ENCODE results near the gene TM9SF3.
"Not testable (repeated sequence)": the region's sequence is repeated elsewhere in the genome, so short reads cannot be mapped to it uniquely, and the experiment has no call there.

TM9SF3 gene

DNA sequence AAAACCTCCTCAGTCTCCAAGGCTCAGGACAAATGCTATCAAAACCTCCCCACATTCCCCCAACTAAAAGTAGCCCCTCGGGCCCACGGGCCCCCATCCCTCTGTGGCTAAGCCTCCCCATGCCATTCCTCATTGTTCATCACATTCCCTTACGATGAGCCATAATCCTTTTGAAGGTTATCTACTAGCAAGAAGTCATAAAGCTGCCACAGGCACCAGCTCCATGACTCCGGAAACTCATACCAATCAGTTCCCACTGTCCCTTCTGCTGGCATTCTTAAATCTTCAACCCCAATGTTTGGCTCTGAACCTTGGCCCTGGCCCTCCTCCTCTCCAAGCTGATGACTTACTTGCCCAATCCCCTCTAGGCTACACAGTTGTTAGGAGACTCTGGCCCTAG is 19.4 kb upstream of the TM9SF3 start:
- in situ Hi-C loops (cut with MboI; ENCODE audit: low sequenced_read_pairs), result no loop called here

DNA sequence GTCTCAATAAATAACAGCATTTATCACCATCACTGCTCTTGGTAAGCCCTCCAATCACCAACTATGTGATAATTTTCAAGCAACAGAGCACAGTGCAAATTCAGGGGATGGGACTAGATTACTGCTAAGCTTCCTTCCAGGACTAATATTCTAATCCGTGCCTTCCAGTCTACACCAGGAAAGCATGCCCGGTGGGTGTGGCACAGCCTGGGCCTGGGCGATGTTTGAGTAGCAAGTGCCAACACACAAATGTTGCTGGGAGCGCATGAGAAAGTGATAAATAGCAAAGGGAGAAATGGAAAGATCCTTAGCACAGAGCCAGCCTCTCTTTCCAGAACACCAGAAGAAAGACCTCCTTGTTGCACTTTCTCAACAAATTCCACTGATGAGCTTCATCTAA is 13.5 kb upstream of the TM9SF3 start:
- in situ Hi-C loops (cut with MboI; ENCODE audit: low sequenced_read_pairs), result no loop called here

DNA sequence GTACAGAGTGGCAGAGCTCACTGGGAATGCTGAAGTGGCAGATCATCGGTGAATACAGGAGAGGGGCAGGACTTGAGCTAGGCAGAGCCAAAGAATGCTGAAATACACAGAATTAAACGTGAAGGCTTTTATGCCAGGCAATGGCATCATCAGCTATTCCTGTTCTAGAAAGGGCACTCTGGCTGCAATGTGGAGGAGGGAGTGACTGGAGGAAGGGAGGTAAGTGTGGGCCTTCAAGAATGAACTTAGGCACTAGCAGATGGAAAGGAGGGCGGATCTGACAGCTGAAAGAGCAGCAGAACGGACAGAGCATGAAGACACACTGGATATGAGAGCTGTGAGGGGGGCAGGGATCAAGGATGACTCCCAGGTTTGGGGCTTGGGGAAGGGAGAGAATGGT is 12.0 kb upstream of the TM9SF3 start:
- in situ Hi-C loops (cut with MboI; ENCODE audit: low sequenced_read_pairs), result no loop called here

DNA sequence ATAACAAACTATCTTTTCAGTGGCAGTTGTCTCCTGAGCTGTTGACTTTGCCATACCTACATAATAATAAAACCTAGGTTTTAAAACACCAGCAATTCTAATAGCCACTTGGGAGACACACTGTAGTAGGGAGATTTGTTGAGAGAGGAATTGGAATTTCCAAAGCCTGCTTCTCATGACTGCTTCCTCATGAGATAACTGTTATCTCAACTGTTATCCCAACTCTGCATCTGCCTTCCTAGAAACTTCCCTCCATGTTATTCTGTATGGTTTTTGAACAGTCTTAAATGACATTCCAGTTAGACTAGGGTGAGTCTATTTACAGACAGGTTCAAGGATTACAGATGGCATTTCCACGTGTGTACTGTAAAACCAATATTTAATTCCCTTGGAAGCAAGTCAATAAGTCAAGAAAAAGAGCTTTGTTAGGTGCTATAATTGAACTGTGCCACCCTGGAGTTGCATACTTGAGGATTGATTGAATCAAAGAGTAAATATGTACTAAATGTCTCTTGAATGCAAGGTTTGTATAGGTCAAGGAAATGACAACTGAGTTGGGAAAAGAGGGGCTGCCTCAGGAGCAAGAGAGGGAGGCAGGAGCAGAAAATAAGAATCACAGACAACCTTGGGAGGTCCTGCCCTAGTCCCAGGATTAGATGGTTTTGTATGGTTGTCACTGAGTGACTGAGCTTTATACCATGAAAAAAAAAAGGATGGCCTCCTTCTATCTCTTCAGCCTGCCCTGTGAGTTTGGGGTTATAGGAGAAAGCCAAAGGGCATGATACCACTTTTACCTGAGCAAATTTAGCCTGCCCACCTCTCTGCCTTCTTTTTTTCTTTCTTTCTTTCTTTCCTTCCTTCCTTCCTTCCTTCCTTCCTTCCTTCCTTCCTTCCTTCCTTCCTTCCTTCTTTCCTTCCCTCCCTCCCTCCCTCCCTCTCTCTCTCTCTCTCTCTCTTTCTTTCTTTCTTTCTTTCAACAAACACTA is 9.9 kb upstream of the TM9SF3 start:
- in situ Hi-C loops (cut with MboI; ENCODE audit: low sequenced_read_pairs), result no loop called here

DNA sequence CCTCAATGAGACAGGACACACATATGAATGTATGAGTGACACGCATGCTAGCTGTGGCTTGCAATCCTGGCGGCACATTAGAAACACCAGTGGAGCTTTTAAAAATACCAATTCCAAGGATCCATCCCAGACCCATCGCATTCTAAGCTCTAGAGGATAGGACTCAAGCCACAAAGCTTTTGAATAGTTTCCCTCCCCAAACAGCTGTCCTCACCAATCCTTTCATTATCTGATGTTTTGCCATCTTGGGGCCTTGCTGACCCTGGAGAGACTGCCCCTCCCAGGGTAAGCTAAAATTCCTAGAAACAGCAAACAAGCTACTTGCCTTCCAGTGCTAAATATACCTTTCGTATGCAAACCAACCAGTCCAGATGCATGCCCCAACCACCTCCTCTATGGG is 8.9 kb upstream of the TM9SF3 start:
- in situ Hi-C loops (cut with MboI; ENCODE audit: low sequenced_read_pairs), result no loop called here

DNA sequence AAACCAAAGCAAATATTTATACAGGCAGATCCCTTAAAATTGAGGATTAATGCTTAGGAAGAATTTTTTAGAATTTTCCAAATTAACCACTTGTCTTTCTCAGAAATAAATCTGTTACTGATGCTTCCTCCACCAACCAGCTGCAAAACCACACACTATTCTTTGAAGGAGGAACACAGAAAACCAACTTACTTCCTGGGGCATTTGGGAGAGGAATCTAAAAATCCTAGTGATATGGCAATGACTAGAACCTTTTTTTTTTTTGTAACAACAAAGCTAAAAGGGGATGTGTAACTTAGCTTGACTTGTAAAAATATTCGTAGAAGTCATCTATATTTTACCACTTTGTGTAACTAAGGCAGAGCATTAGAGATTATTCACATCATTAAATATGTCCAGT is 5.1 kb upstream of the TM9SF3 start:
- in situ Hi-C loops (cut with MboI; ENCODE audit: low sequenced_read_pairs), result no loop called here

DNA sequence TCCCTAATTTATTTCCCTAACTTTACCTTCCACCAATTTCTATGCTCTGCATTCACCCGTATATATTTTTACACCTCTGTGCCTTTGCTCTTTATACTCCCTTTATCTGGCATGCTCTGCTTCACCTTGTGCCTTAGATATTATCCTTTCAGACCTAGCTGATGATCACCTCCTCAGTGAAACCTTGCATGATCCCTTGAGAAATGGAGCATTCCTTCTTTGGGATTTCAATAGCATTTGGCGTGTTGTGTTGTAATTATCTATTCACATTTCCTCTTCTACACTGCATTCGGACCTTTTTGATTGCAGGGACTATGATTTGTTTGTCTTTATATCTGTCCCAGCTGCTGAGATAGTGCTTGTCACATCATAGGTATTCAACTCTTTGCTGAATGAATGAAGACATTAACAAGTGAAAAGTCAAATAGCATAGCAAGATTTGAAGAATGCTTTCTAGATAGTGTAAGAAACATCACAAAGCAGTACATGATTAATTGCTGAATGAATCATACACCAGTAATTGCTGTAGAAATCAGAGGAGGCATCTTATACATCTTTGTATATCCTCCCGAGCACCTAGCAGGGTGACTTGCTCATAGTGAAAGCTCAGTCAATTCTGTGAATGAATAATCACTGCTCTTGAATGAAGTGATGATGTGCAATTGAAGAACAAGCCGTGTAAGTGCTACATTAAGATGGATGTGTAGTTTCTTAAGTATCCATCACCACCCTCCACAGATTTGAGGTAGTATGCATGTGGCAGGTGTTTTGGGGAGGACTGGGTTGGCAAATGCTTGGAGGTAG is 2.0 kb upstream of the TM9SF3 start:
- in situ Hi-C loops (cut with MboI; ENCODE audit: low sequenced_read_pairs), result no loop called here

DNA sequence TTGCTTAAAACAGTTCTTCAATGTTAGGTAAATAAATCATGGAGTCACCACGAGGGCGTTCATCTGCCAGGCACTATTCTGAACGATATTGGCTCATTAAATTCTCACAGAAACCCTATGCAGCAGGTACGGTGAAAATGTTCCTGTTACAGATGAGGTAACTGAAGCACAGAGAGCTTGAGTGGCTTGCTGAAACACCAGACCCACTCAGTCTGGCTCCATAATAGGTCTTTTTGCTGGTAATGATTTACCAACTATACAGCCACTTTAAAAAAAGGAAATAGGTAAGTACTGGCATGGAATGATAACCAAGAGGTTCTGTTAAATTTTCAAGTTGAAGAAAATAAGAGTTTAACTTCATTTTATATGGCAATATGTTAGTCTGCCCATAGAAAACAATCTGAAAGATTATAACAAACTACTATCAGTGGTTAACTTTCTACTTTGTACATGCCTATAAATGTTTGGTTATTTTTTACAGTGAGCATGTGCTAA is 1.3 kb upstream of the TM9SF3 start:
- in situ Hi-C loops (cut with MboI; ENCODE audit: low sequenced_read_pairs), result no loop called here

DNA sequence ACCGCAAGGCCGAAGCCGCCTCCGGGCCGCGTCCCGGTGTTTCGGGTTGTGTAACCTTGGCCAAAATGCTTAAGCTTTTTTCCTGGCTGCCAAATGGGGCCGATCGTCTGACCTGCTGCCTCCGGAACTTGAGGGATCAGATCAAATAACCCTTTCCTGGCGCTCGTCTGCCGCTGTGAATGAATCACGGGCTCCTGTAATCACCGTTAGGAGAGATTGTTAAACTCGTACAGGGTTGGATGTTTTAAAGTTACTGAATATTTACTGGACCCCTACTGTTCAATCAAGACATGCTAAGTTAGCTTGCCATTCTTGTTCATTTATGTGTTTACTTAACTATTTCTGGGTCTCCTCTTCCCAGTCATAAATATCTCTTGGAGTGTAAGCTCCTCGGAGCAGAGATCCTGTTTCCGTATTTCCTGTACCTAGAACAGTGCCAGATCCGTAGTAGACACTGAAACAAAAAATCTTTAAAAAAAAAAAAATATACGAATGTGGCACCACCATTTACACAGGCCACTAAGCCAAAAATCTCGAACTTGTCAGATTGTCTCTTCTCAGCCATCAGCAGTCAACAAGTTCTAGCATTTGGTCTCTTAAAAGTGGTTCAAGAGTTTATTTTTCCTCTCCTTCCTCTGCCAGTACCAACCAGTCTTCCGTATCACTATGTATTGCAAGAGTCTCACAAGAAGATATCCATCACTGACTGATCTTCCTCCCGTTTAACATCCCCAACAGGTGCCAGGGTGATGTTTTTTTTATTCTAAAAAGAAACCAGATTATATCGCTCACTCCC is 650 bp upstream of the TM9SF3 start:
- in situ Hi-C loops (cut with MboI; ENCODE audit: low sequenced_read_pairs), result no loop called here

DNA sequence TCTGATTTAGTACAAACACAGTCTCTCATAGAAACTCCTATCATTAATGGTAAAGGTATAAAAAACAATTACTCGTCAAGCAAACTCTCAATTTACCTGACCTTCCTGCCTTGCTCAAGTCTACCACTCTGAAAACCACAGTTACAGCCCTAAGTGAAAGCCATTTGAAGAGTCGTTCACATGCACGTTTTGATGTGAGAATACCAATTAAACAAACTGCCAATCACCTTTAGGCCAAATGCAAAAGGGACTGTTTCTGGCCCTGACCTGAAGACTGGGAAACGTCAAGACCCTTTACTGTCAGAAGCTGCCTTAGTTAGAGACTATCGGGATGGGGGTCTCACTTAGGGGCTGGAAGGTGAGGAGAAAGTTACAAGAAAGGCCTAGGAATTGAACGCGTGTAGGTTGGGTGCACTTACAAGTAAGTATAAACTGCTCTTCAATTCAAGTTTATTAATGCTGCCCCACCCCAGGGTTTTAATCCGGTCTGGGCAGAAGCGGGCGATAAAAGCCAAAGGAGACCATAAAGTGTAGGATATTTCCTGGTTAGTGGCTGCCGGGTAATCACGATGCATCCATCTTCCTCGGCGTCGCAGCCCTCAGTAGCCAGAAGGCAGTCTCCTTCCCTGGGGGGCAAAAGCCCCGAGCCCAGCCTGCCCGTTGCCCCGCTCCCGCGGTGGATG is 935 bp downstream of the TM9SF3 start:
- in situ Hi-C loops (cut with MboI; ENCODE audit: low sequenced_read_pairs), result no loop called here

DNA sequence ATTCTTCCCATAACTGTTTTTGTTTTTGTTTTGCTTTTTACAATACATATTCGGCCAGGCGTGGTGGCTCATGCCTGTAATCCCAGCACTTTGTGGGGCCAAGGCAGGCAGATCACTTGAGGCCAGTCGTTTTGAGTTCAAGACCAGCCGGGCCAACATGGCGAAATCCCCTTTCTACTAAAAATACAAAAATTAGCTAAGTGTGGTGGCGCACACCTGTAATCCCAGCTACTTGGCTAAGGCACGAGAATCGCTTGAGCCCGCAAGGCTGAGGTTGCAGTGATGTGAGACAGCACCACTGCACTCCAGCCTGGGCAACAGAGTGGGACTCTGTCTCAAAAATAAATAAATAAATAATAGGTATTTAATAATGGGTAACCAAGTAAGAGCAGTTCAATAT is 2.3 kb downstream of the TM9SF3 start:
- in situ Hi-C loops (cut with MboI; ENCODE audit: low sequenced_read_pairs), result no loop called here

DNA sequence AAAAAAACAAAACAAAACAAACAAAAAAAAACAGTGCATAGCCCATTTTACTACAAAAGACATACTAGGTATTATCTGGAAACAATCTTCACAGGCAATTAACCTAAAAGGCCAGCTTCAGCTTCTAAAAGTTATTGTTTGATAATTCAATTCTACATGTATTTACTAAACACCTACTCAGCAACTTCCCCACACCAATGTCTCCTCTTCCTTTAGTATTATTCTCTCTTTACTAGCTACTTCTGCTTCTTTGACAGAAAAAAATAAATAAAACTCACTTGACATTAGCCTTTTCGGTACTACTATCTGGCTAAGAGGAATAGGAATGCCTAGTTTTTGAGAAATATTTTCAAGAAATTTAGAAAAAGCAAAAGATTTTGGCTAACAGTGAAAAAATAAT is 2.8 kb downstream of the TM9SF3 start:
- in situ Hi-C loops (cut with MboI; ENCODE audit: low sequenced_read_pairs), result no loop called here

DNA sequence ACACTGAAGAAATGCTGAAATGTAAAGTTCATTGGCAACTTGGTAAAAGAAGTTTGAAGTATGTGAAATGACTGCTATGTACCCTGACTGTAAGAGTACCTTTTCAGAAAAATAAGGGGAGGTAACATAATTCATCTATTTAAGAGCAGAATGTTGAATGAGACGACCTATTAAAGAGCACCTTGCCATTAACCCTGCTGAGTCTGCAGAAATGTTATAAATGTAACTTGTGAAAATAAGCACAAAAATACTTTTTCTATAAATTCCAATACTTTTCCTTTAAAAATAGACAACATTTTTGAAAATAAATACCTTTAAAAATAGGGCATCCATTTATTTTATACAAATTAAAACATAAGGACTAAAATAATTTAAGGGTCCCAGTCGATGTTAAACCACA is 7.7 kb downstream of the TM9SF3 start:
- in situ Hi-C loops (cut with MboI; ENCODE audit: low sequenced_read_pairs), result no loop called here

DNA sequence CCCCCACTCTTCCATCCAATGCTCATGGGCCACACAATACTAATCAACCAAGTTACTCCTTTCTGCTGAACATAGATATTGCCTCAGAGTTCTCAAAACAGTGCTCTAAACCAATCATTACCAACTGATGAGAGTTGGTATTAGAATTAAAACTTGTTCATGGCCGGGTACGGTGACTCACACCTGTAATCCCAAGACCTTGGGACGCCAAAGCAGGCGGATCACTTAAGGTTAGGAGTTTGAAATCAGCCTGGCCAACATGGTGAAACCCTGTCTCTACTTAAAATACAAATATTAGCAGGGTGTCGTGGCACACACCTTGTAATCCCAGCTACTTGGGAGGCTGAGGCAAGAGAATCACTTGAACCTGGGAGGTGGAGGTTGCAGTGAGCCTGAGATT is 8.2 kb downstream of the TM9SF3 start:
- in situ Hi-C loops (cut with MboI; ENCODE audit: low sequenced_read_pairs), result no loop called here

DNA sequence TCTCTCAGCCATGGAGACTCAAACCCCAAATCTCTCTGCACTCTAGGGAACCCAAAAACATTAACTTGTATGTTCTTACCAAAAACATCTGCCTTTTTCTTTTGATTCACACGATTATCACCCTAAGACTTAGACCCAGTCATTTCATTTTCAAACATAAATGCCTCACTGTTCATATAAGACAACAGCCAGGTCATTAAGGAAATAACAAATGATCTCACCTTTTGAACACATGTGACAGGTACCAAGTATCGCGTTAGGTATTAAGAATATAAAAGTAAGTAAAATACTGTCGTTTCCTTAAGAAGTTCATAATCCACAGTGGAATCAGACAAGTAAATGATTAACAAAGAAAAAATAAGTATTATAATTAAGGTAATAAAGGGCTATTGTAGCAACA is 8.8 kb downstream of the TM9SF3 start:
- in situ Hi-C loops (cut with MboI; ENCODE audit: low sequenced_read_pairs), result no loop called here

DNA sequence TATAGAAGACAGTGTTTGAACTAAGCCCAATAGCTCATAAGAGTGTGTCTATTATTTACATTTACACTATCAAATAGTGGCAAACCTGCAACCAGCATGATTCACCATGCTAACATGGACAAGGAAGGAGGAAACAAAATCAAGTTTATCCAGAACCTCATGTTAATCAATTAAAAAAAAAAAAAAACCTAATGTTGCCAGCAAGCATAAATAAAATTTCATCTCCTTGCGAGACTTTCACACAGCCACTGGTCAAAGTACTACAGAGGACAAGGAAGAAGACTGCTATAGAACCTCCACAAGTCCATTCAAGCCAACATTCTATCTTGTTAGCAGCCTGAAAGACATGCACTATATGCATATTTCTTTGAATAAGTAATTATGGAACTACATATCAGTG is 9.7 kb downstream of the TM9SF3 start:
- in situ Hi-C loops (cut with MboI; ENCODE audit: low sequenced_read_pairs), result no loop called here

DNA sequence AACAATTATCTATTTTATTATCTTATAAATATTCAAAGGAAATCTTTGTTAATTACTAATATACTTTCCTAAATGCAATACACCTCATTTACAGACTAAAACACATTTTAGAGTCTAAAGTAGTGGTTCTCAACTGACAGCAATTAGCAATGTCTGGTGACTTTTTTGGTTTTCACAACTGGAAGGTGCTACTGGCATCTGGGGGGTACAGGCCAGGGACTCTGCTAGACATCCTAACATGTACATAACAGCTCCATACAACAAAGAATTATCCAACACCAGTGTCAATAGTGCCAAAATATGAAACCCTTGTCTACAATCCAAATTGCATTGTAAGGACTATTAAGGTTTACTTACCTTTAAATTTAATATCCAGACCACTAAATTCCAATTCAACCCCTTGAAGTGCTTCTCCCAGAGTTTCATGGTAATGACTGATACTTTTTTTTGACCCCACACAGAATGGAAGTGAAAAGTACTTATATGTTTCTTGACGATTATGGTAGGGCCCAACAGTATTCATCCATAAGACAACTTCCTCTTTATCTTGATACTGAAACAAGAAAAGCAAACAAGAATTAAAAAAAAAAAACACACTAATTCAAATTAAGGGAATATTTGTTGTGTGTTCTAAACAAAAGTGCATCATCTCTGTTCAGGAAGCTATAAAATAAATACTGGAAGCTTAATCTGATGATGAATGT is 10.4 kb downstream of the TM9SF3 start:
- in situ Hi-C loops (cut with MboI; ENCODE audit: low sequenced_read_pairs), result no loop called here

DNA sequence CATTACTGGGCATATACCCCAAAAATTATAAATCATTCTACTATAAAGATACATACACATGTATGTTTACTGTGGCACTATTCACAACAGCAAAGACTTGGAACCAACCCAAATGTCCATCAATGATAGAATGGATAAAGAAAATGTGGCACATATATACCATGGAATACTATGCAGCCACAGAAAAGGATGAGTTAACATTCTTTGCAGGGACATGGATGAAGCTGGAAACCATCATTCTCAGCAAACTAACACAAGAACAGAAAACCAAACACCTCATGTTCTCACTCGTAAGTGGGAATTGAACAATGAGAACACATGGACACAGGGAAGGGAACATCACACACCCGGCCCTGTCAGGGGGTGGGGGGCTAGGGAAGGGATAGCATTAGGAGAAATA is 12.2 kb downstream of the TM9SF3 start:
- in situ Hi-C loops (cut with MboI; ENCODE audit: low sequenced_read_pairs), result not testable (repeated sequence)

DNA sequence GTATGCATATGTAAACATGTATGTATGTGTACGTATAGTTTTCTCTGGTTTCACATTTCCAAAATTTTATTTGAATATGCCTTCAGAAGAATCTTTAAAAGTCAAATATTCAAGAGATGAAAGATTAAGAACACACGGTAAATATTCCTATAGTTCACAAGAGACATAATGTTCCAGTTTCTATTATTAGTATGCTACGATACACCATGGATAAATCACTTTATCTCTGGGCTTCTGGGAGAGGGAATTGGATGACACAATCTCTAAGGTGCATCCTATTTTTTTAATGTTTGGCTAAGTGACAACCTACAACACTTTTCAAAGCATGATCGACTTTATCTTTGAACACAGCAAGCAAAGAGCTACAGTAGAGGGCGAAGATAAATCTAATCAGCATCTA is 13.8 kb downstream of the TM9SF3 start:
- in situ Hi-C loops (cut with MboI; ENCODE audit: low sequenced_read_pairs), result no loop called here
